ENCODE data around the gene SCP2D1. TPM values are rescaled to one million over a fixed set of nuclear protein-coding genes. Genes with fewer than 3 reads are reported as not detected.

Gene SCP2D1
- total and polyA plus RNA-seq, 2 of the 8 experiments (the other 6 are each of a cell fraction or from before 2014, with no cell fraction given) = not detected

GRCh38 chr20:18858816-18859215 lies 45.2 kb downstream of the SCP2D1 start:
- peaks cover 0 to 4% of the 10 kb centered on the region in 2 experiments for H4K20me1 ChIP-seq (replicated peaks in 1 of 2; ENCODE audit: control insufficient read depth in 1 of 2, insufficient read depth in 2 of 2, low read length in 2 of 2)
- ChIA-PET POLR2A (ENCODE audit: partially characterized antibody) (no interaction called here), CTCF (ENCODE audit: partially characterized antibody) (no interaction called here)
- FAIRE-seq (no peak), DNase-seq (ENCODE audit: low read depth in 1 of 2, low spot score in 2 of 2) (no peak)
- H3K4me3 ChIP-seq (ENCODE audit: extremely low read depth in 1 of 4, insufficient read depth in 2 of 4, low read depth in 3 of 4, low read length in 4 of 4) = no peak overlapping the region
- H3K23me2 ChIP-seq (ENCODE audit: low read depth, low read length) = no peaks in the 10 kb centered on the region; the same call in 1 of the 2 replicates
- no peak overlapping the region for H2BK5ac ChIP-seq (ENCODE audit: low read depth, low read length)
- no peaks in the 10 kb centered on the region for H3K79me1 ChIP-seq (ENCODE audit: low read depth, low read length)
- no peaks in the 10 kb centered on the region for H3K36me3 ChIP-seq (ENCODE audit: control insufficient read depth in 2 of 4, insufficient read depth in 4 of 4, low read length in 3 of 4)
- no peaks in the 10 kb centered on the region for H3K79me2 ChIP-seq (ENCODE audit: control insufficient read depth in 1 of 2, insufficient read depth in 2 of 2, low read length in 2 of 2)
- H3K18ac ChIP-seq (ENCODE audit: extremely low read depth, low read length) = no peak overlapping the region
- H3K14ac ChIP-seq (ENCODE audit: insufficient read length) = no peak overlapping the region
- no peak overlapping the region for H3K27ac ChIP-seq (ENCODE audit: low read depth, low read length)
- H3K56ac ChIP-seq (replicated peaks; ENCODE audit: insufficient read length, low read depth, low read length) = no peak overlapping the region
- 84% methylated on average over 3 of the region's 3 CpGs; no CpG with 5 or more reads in 1 of the 2 experiments for WGBS, 2 experiments (ENCODE audit: extremely low coverage in 1 of 2, insufficient coverage in 1 of 2, insufficient read length in 1 of 2, insufficient replicate concordance in 2 of 2, low coverage in 1 of 2, low lambda C conversion rate in 2 of 2, missing lambda C conversion rate in 1 of 2)
- H2AK5ac ChIP-seq (ENCODE audit: low read depth, low read length) = no peak overlapping the region
- H2BK120ac ChIP-seq (replicated peaks; ENCODE audit: low read depth, low read length) = no peak overlapping the region
- no peak overlapping the region for H3K4ac ChIP-seq (replicated peaks; ENCODE audit: insufficient read length, low read depth, low read length)
- H4K91ac ChIP-seq (replicated peaks; ENCODE audit: insufficient read length, low read length) = no peak overlapping the region
- no peak overlapping the region for H2BK20ac ChIP-seq (ENCODE audit: low read length)
- H4K8ac ChIP-seq (ENCODE audit: extremely low read depth, insufficient read depth, low read length) = no peak overlapping the region
- no peak overlapping the region for H2AFZ ChIP-seq (ENCODE audit: low read length)
- H3K4me2 ChIP-seq (ENCODE audit: insufficient read depth in 1 of 2, low read depth in 2 of 2, low read length in 2 of 2) = no peak overlapping the region
- no peak overlapping the region for H3K9ac ChIP-seq (replicated peaks in 1 of 4; ENCODE audit: extremely low read depth in 1 of 4, low read depth in 3 of 4, low read length in 3 of 4)
- H3K4me1 ChIP-seq (replicated peaks in 1 of 4; ENCODE audit: control insufficient read depth in 3 of 4, insufficient read depth in 4 of 4, low read length in 3 of 4) = no peaks in the 10 kb centered on the region; a peak in 1 of 7 replicates
- H3K27me3 ChIP-seq (replicated peaks in 1 of 4; ENCODE audit: control insufficient read depth in 3 of 4, extremely low read depth in 1 of 4, insufficient read depth in 3 of 4, low read length in 3 of 4) = peaks cover 28 to 63% (median 51%) of the 10 kb centered on the region in 4 experiments
- no peak overlapping the region for H2BK15ac ChIP-seq (ENCODE audit: low read length)
- H2BK12ac ChIP-seq (ENCODE audit: low read depth, low read length) = no peak overlapping the region
- no peak overlapping the region for H4K5ac ChIP-seq (ENCODE audit: insufficient read length, low read depth, low read length)
- TF ChIP-seq KDM5A (IDR thresholded peaks at IDR 0.05; ENCODE audit: low read length) = no peak
- no peak overlapping the region for H3K23ac ChIP-seq (ENCODE audit: insufficient read length)
- H3K9me3 ChIP-seq (ENCODE audit: insufficient read depth in 2 of 2, low read depth in 1 of 2, low read length in 1 of 2) = no peaks in the 10 kb centered on the region; a peak in 1 of 4 replicates

Other genes with a start within 250 kb of the SCP2D1 start
- 69.8 and 73.0 TPM in 2 replicates for gene SMIM26, start 246.4 kb upstream of the SCP2D1 start, total RNA-seq (2021; fragmentation: NEBNext Ultra II Directional; extraction: Animal tissue kit (Norgen Biotek cat#: 25700))
- 73.0 and 95.0 TPM in 2 replicates for gene SMIM26, start 246.4 kb upstream of the SCP2D1 start, polyA plus RNA-seq (2011; rRNA removed)
- 66.6 and 72.1 TPM in 2 replicates for gene DTD1, start 225.7 kb upstream of the SCP2D1 start, total RNA-seq (2021; fragmentation: NEBNext Ultra II Directional; extraction: Animal tissue kit (Norgen Biotek cat#: 25700))
- gene DTD1, start 225.7 kb upstream of the SCP2D1 start, polyA plus RNA-seq (2011; rRNA removed) = 49.7 and 57.4 TPM in 2 replicates